Activated B cell treated with CpG ODN at 0.5 μM for 24 hours (primary cell): ENCODE results near the gene MYG1. TPM values are rescaled to one million over a fixed set of nuclear protein-coding genes. Genes with fewer than 3 reads are reported as not detected.

Experiments
- ATAC-seq: fragments of 200-7000 bp; cut with Tn5 transposase; one replicate; pipeline ENCODE4 v1.10.0; 2021; ENCODE audit warnings: low read depth, mild to moderate bottlenecking, moderate library complexity
- CTCF ChIA-PET: fragments of 350-600 bp; sonication (Branson Sonifier 250); formaldehyde crosslinking; loops from one replicate; lab custom pipeline; 2021; ENCODE audit warnings: antibody characterized with exemption; lab: Charles Lee
- POLR2A ChIA-PET: fragments of 350-600 bp; sonication (Branson Sonifier 250); formaldehyde crosslinking; loops from one replicate; lab custom pipeline; 2021; ENCODE audit warnings: antibody characterized with exemption; lab: Charles Lee
- DNase-seq: peaks from one replicate; pipeline ENCODE4 v3.0.0; 2022
- H3K27ac Mint-ChIP-seq: one replicate; pipeline ENCODE4 v1.8.0; 2020; ENCODE audit warnings: mixed read lengths
- H3K27me3 Mint-ChIP-seq: one replicate; pipeline ENCODE4 v1.8.0; 2021; ENCODE audit warnings: mixed read lengths
- H3K36me3 Mint-ChIP-seq: one replicate; pipeline ENCODE4 v1.8.0; 2021; ENCODE audit warnings: low read depth, mixed read lengths
- H3K4me1 Mint-ChIP-seq: one replicate; pipeline ENCODE4 v1.8.0; 2021; ENCODE audit warnings: mixed read lengths
- H3K4me3 Mint-ChIP-seq: one replicate; pipeline ENCODE4 v1.8.0; 2020; ENCODE audit warnings: mild to moderate bottlenecking, mixed read lengths
- H3K9me3 Mint-ChIP-seq: one replicate; pipeline ENCODE4 v1.8.0; 2020; ENCODE audit warnings: mixed read lengths
- intact Hi-C: fragments of 100-400 bp; cut with micrococcal nuclease; formaldehyde crosslinking; loops from one replicate; pipeline ENCODE4 v1.15.1; 2024
- total RNA-seq: library from RNA; stranded (reverse); gene quantifications from 2 replicates; pipeline ENCODE4 v1.2.3, GENCODE V29; 2022
- TF ChIP-seq, protein P1 (sequence below): fragments of 200-600 bp; IDR thresholded peaks from one replicate; pipeline ENCODE4 v1.8.0; 2022; ENCODE audit warnings: antibody characterized with exemption, mild to moderate bottlenecking

MYG1 gene, protein sequence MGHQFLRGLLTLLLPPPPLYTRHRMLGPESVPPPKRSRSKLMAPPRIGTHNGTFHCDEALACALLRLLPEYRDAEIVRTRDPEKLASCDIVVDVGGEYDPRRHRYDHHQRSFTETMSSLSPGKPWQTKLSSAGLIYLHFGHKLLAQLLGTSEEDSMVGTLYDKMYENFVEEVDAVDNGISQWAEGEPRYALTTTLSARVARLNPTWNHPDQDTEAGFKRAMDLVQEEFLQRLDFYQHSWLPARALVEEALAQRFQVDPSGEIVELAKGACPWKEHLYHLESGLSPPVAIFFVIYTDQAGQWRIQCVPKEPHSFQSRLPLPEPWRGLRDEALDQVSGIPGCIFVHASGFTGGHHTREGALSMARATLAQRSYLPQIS
- 59.1 and 65.3 TPM in 2 replicates for total RNA-seq

DNA sequence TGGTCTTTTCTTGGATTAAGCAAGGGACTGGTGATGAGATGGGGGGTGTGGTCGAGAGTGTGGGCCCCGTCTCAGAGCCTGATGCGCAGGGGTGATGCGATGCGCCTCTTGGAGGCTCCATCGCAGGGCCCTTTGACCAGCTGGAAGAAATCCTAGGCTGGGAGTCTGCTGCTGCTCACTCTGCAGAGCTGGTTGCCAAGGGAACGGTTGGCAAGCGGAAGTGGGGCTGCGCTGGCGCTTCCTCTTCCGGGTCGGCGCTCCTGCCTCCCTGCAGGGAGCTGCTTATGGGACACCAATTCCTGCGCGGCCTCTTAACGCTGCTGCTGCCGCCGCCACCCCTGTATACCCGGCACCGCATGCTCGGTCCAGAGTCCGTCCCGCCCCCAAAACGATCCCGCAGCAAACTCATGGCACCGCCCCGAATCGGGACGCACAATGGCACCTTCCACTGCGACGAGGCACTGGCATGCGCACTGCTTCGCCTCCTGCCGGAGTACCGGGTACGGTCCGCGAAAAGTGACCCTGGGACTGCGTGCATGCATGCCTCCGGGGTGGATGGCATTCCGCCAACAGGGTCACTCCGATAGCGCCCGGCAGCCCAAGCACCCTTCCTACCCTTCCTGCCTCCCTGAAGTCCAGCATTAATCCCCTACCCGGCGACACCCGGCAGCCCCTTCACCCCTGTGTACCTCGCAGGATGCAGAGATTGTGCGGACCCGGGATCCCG lies at the start of gene MYG1:
TSS of gene MYG1 (plus strand) at position 242 of the 727 bp plus-strand sequence. CDS start at position 285, 43 bp downstream.
- H3K36me3 Mint-ChIP-seq: peaks cover 70% of the 10 kb centered on the region
- ATAC-seq (peak; percentile 56), DNase-seq (peak; percentile 77)
- no peaks in the 10 kb centered on the region for H3K9me3 Mint-ChIP-seq
- H3K4me1 Mint-ChIP-seq: peaks cover 68% of the 10 kb centered on the region
- H3K4me3 Mint-ChIP-seq: peak within 1 kb of the TSS; percentile 100
- no peaks in the 10 kb centered on the region for H3K27me3 Mint-ChIP-seq
- intact Hi-C loops: loop anchor here (1.0 kb wide), 5 partner anchors 22 to 153 kb away; partner anchors contain the start of genes AAAS, CSAD, ESPL1 and PCBP2
- H3K27ac Mint-ChIP-seq: peak within 1 kb of the TSS; percentile 95
- TF ChIP-seq, protein P1, sequence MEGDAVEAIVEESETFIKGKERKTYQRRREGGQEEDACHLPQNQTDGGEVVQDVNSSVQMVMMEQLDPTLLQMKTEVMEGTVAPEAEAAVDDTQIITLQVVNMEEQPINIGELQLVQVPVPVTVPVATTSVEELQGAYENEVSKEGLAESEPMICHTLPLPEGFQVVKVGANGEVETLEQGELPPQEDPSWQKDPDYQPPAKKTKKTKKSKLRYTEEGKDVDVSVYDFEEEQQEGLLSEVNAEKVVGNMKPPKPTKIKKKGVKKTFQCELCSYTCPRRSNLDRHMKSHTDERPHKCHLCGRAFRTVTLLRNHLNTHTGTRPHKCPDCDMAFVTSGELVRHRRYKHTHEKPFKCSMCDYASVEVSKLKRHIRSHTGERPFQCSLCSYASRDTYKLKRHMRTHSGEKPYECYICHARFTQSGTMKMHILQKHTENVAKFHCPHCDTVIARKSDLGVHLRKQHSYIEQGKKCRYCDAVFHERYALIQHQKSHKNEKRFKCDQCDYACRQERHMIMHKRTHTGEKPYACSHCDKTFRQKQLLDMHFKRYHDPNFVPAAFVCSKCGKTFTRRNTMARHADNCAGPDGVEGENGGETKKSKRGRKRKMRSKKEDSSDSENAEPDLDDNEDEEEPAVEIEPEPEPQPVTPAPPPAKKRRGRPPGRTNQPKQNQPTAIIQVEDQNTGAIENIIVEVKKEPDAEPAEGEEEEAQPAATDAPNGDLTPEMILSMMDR: no peak
- POLR2A ChIA-PET: interaction anchor here (0.7 to 8.5 kb wide), 14 partner anchors 9 to 220 kb away, joined by 3 to 114 read pairs (median 4); partner anchors contain the start of genes AAAS, CSAD, ESPL1 and SPRYD3
- CTCF ChIA-PET: interaction anchor here (0.7 to 5.5 kb wide), 8 partner anchors 22 to 140 kb away, joined by 3 to 37 read pairs (median 8); partner anchors contain the start of gene AAAS

DNA sequence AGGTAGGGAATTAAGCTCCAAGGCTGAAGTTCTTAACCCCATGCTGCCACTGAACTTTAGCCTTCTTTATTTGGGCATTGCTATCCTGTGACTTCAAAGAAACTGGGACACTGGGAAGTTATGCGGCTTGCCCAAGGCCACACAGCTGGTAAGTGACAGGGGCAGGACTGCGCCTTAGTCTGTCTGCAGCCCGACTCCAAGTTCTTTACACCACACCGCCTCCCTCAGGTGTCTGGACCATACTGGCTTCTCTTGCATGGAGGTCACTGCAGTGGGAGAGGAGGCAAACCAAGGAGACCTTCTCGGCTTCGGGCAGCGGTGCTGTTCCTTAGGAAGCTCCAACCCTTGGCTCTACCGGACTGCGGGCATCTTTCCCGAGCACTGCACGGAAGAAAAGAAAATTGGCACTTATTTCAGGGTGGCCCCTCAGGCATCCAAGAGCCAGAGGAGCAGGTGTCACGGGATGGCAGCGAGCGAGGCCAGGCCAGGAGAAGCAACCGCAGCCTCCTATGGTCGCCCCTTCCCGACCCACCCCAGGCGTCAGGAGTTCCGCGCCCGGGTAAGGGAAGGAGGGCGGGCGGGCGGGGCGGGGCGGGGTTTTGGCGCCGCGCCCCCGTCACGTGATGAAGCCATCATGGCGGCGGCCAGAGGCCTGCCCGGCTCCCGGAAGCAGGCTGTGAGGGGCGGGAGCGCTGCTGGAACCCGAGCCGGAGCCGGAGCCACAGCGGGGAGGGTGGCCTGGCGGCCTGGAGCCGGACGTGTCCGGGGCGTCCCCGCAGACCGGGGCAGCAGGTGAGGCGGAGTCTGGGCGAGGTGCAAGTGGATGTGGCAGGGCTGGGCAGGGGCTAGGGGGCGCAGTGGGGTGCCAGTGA lies 47.8 kb upstream of the MYG1 start:
- no peaks in the 10 kb centered on the region for H3K27me3 Mint-ChIP-seq
- no peaks in the 10 kb centered on the region for H3K9me3 Mint-ChIP-seq
- ATAC-seq (peak; percentile 76), DNase-seq (peak; percentile 77)
- TF ChIP-seq, protein P1: no peak
- intact Hi-C loops: loop anchor here (1.0 kb wide), 6 partner anchors 17 to 92 kb away; partner anchors contain the start of genes AAAS and ESPL1
- peaks cover 18% of the 10 kb centered on the region for H3K36me3 Mint-ChIP-seq
- POLR2A ChIA-PET: interaction anchor here (0.6 to 2.1 kb wide), 9 partner anchors 9 to 94 kb away, joined by 3 to 11 read pairs (median 4); partner anchors contain the start of genes CSAD, ESPL1 and ZNF740
- peaks cover 49% of the 10 kb centered on the region for H3K4me1 Mint-ChIP-seq
- H3K4me3 Mint-ChIP-seq: peak overlapping the region; percentile 98
- CTCF ChIA-PET: interaction anchor here (0.6 to 4.4 kb wide), 6 partner anchors 16 to 92 kb away, joined by 3 to 27 read pairs (median 6); partner anchors contain the start of gene ESPL1
- peak overlapping the region; percentile 90 for H3K27ac Mint-ChIP-seq

DNA sequence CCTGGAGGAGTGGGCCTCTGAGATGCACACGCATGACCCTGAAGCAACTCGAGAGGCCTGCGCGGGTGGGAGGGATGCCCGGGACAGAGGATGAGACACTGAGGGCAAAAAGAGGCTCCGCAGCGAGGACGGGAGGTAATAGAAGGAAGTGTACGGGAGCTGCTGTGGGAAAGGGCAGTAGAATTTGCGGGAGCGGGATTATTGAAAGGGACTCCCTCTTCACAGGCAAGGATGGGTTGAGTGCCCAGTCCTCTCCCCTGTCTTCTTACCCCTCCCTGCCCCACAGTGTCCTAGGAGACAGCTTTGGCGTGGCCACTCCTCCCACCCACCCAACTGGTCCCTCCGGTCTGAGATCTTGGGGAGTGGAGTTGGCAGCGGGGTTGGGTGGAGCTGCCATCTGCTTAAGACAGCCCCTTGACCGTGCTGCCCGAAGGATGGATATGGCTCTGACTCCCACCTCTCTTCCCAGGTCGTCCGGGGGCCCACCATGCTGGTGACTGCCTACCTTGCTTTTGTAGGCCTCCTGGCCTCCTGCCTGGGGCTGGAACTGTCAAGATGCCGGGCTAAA lies 47.1 kb upstream of the MYG1 start:
- H3K9me3 Mint-ChIP-seq: no peaks in the 10 kb centered on the region
- ATAC-seq: no peak
- no peaks in the 10 kb centered on the region for H3K27me3 Mint-ChIP-seq
- CTCF ChIA-PET: interaction anchor here (2.2 to 4.4 kb wide), 2 partner anchors 16 to 39 kb away, joined by 19 to 27 read pairs; partner anchors contain the start of gene ESPL1
- intact Hi-C loops: loop anchor here (1.0 kb wide), 4 partner anchors 16 to 69 kb away; partner anchors contain the start of genes AAAS and ESPL1
- peaks cover 50% of the 10 kb centered on the region for H3K4me1 Mint-ChIP-seq
- TF ChIP-seq, protein P1: no peak
- peak overlapping the region; percentile 90 for H3K27ac Mint-ChIP-seq
- H3K4me3 Mint-ChIP-seq: peak overlapping the region; percentile 98
- no peak for DNase-seq
- peaks cover 18% of the 10 kb centered on the region for H3K36me3 Mint-ChIP-seq
- POLR2A ChIA-PET: interaction anchor here (0.6 to 2.6 kb wide), 7 partner anchors 15 to 73 kb away, joined by 3 to 12 read pairs (median 7); partner anchors contain the start of genes CSAD, ESPL1, PFDN5 and ZNF740

DNA sequence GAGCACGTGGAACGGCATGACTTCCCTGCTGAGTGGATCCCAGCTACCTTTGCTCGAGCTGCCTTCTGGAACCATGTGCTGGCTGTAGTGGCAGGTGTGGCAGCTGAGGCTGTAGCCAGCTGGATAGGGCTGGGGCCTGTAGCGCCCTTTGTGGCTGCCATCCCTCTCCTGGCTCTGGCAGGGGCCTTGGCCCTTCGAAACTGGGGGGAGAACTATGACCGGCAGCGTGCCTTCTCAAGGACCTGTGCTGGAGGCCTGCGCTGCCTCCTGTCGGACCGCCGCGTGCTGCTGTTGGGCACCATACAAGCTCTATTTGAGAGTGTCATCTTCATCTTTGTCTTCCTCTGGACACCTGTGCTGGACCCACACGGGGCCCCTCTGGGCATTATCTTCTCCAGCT lies 46.2 kb upstream of the MYG1 start:
- H3K27ac Mint-ChIP-seq: peak overlapping the region; percentile 26
- ChIA-PET CTCF (interaction anchor here (1.1 to 4.4 kb wide), 3 partner anchors 15 to 40 kb away, joined by 3 to 27 read pairs (median 4); partner anchors contain the start of gene ESPL1), POLR2A (interaction anchor here (0.6 to 2.6 kb wide), 6 partner anchors 15 to 74 kb away, joined by 3 to 12 read pairs (median 6); partner anchors contain the start of genes ESPL1 and PFDN5)
- H3K27me3 Mint-ChIP-seq: no peaks in the 10 kb centered on the region
- peak overlapping the region; percentile 98 for H3K4me3 Mint-ChIP-seq
- intact Hi-C loops: no loop called here
- H3K9me3 Mint-ChIP-seq: no peaks in the 10 kb centered on the region
- H3K36me3 Mint-ChIP-seq: peaks cover 18% of the 10 kb centered on the region
- TF ChIP-seq, protein P1: no peak
- peaks cover 56% of the 10 kb centered on the region for H3K4me1 Mint-ChIP-seq
- DNase-seq: no peak
- no peak for ATAC-seq
